NB4 (cell line): ENCODE data around the gene PRKCE.

ENCODE experiments used
- MYC ChIP-seq: IDR thresholded peaks from 2 replicates; pipeline ENCODE4 v1.6.1; 2011; ENCODE audit warnings: low read depth, low read length
- POLR2A ChIP-seq: IDR thresholded peaks from 2 replicates; pipeline ENCODE4 v1.6.1; 2011; ENCODE audit warnings: mild to moderate bottlenecking; ENCODE audit not compliant: insufficient read length; ENCODE audit errors: extremely low read depth
- TF ChIP-seq, protein P1 (sequence below): IDR thresholded peaks from one replicate; pipeline ENCODE4 v1.5.1; 2012; ENCODE audit warnings: low read depth, low read length

DNA sequence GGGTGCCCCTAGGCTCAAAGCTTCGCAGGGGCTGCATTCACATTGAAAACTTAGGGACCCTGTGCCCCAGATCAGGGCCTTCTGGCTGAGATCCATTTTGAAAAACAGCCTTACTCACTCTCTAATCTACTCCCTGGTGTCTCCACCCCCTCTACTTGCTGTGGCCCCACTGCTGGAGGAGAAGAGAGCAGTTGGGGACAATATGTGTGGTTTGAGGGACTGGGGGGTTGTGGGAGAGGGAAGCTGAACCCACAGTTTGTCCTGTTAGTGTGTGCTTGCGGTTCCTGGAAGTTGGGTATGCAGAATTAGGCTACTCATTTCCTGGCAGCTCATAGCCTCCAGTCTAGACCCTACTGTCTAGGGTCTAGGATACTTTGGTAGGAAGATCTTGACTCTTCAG lies 211.4 kb downstream of the PRKCE start:
- TF ChIP-seq POLR2A = no peak
- TF ChIP-seq, protein P1, sequence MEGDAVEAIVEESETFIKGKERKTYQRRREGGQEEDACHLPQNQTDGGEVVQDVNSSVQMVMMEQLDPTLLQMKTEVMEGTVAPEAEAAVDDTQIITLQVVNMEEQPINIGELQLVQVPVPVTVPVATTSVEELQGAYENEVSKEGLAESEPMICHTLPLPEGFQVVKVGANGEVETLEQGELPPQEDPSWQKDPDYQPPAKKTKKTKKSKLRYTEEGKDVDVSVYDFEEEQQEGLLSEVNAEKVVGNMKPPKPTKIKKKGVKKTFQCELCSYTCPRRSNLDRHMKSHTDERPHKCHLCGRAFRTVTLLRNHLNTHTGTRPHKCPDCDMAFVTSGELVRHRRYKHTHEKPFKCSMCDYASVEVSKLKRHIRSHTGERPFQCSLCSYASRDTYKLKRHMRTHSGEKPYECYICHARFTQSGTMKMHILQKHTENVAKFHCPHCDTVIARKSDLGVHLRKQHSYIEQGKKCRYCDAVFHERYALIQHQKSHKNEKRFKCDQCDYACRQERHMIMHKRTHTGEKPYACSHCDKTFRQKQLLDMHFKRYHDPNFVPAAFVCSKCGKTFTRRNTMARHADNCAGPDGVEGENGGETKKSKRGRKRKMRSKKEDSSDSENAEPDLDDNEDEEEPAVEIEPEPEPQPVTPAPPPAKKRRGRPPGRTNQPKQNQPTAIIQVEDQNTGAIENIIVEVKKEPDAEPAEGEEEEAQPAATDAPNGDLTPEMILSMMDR = no peak
- TF ChIP-seq MYC = no peak
